B cell (primary cell): ENCODE measurements around the gene RPSA. TPM values are rescaled to one million over a fixed set of nuclear protein-coding genes. Genes with fewer than 3 reads are reported as not detected.
"Not testable (repeated sequence)": the region's sequence is repeated elsewhere in the genome, so short reads cannot be mapped to it uniquely, and the experiment has no call there.

Experiments used
- ATAC-seq: fragments of 200-7000 bp; cut with Tn5 transposase; one replicate; pipeline ENCODE4 v1.10.0; 2021; ENCODE audit warnings: low read depth, mild to moderate bottlenecking, moderate number of reproducible peaks, moderate library complexity
- CTCF ChIA-PET: fragments of 350-600 bp; sonication (Branson Sonifier 250); formaldehyde crosslinking; loops from one replicate; lab custom pipeline; 2021; ENCODE audit warnings: antibody characterized with exemption, inconsistent platforms; lab: Charles Lee
- POLR2A ChIA-PET: fragments of 350-600 bp; sonication (Branson Sonifier 250); formaldehyde crosslinking; loops from one replicate; lab custom pipeline; 2021; ENCODE audit warnings: antibody characterized with exemption; lab: Charles Lee
- DNase-seq: peaks from one replicate; pipeline ENCODE4 v3.0.0; 2013
- H2AFZ ChIP-seq: 2 replicates; pipeline ENCODE4 v1.6.1; 2012; ENCODE audit warnings: mild to moderate bottlenecking, low read depth, low read length; ENCODE audit not compliant: insufficient read depth, poor library complexity, severe bottlenecking
- H3K27ac ChIP-seq, 2 donors: 1 replicate in 1 of 2; 2 replicates in 1 of 2; pipeline ENCODE4 v1.5.1; 2012 to 2013; ENCODE audit warnings: low read length in 2 of 2, mild to moderate bottlenecking in 2 of 2, moderate library complexity in 1 of 2
- H3K27me3 ChIP-seq, 4 experiments: fragments of 200-600 bp in 1 of 4; sonication (generic) in 1 of 4; replicated peaks in 1 of 4; 1 replicate in 2 of 4; 2 replicates in 2 of 4; pipeline versions ENCODE4 v1.6.1 to v1.7.0; 2013 to 2016; ENCODE audit warnings: low read length in 3 of 4, mild to moderate bottlenecking in 2 of 4, mixed read lengths in 1 of 4, moderate library complexity in 1 of 4; ENCODE audit not compliant: insufficient read depth in 4 of 4, control insufficient read depth in 3 of 4; ENCODE audit errors: control extremely low read depth in 1 of 4
- H3K36me3 ChIP-seq, 2 experiments: replicated peaks in 1 of 2; 1 replicate in 1 of 2; 2 replicates in 1 of 2; pipeline versions ENCODE4 v1.6.1 to v1.7.1; 2013; ENCODE audit warnings: low read length in 1 of 2; ENCODE audit not compliant: insufficient read depth in 2 of 2, control insufficient read depth in 1 of 2; ENCODE audit errors: control extremely low read depth in 1 of 2, extremely low read depth in 1 of 2
- H3K4me1 ChIP-seq, 2 donors: fragments of 200-600 bp in 1 of 2; sonication (generic) in 1 of 2; 1 replicate in 1 of 2; 2 replicates in 1 of 2; pipeline versions ENCODE4 v1.5.1 to v1.6.1; 2013 to 2017; ENCODE audit warnings: low read length in 2 of 2; ENCODE audit not compliant: control insufficient read depth in 2 of 2, insufficient read depth in 2 of 2
- H3K4me2 ChIP-seq: replicated peaks from 2 replicates; pipeline ENCODE3; 2012; ENCODE audit warnings: mild to moderate bottlenecking, low read depth, low read length; ENCODE audit not compliant: poor library complexity, severe bottlenecking
- H3K4me3 ChIP-seq, 5 experiments: fragments of 200-600 bp in 1 of 5; sonication (generic) in 1 of 5; 1 replicate in 3 of 5; 2 replicates in 2 of 5; pipeline versions ENCODE4 v1.5.1 to v1.7.0; 2011 to 2016; ENCODE audit warnings: low read length in 4 of 5, mild to moderate bottlenecking in 4 of 5, low read depth in 2 of 5, control low read depth in 1 of 5, moderate library complexity in 1 of 5; ENCODE audit not compliant: insufficient read depth in 1 of 5; ENCODE audit errors: control extremely low read depth in 1 of 5, extremely low read depth in 1 of 5
- H3K79me2 ChIP-seq: fragments of 200-600 bp; sonication (generic); one replicate; pipeline ENCODE4 v1.6.0; 2016; ENCODE audit warnings: low read length; ENCODE audit not compliant: control insufficient read depth, insufficient read depth
- H3K9ac ChIP-seq: fragments of 200-600 bp; sonication (generic); 2 replicates; pipeline ENCODE4 v1.6.1; 2017; ENCODE audit warnings: mild to moderate bottlenecking, low read length, moderate library complexity
- H3K9me3 ChIP-seq, 3 donors: one replicate each; pipeline versions ENCODE4 v1.6.1 to v1.7.1; 2013; ENCODE audit warnings: low read length in 2 of 3; ENCODE audit not compliant: control insufficient read depth in 2 of 3, insufficient read depth in 1 of 3; ENCODE audit errors: control extremely low read depth in 1 of 3
- H4K20me1 ChIP-seq: 2 replicates; pipeline ENCODE4 v1.6.0; 2012; ENCODE audit warnings: mild to moderate bottlenecking, low read length; ENCODE audit not compliant: insufficient read depth, control insufficient read depth, poor library complexity, severe bottlenecking
- H3K27ac Mint-ChIP-seq: one replicate; pipeline ENCODE4 v1.8.0; 2021; ENCODE audit warnings: mixed read lengths
- H3K27me3 Mint-ChIP-seq: one replicate; pipeline ENCODE4 v1.8.0; 2021; ENCODE audit warnings: mixed read lengths
- H3K4me1 Mint-ChIP-seq: one replicate; pipeline ENCODE4 v1.8.0; 2021; ENCODE audit warnings: mixed read lengths
- H3K4me3 Mint-ChIP-seq: one replicate; pipeline ENCODE4 v1.8.0; 2021; ENCODE audit warnings: mixed read lengths
- H3K9me3 Mint-ChIP-seq: one replicate; pipeline ENCODE4 v1.8.0; 2022; ENCODE audit warnings: mixed read lengths; ENCODE audit not compliant: insufficient read depth
- CTCF ChIP-seq: fragments of 200-600 bp; IDR thresholded peaks from one replicate; pipeline ENCODE4 v1.8.0; 2022; ENCODE audit warnings: antibody characterized with exemption, mild to moderate bottlenecking
- EZH2 ChIP-seq: IDR thresholded peaks from 2 replicates; pipeline ENCODE4 v1.6.1; 2012; ENCODE audit warnings: borderline replicate concordance, low read depth, mild to moderate bottlenecking, moderate library complexity, low read length; ENCODE audit not compliant: insufficient read depth, poor library complexity, severe bottlenecking
- WGBS: methylation state at CpG from one replicate; pipeline ENCODE4 v1.1.5; 2013; ENCODE audit warnings: missing lambda C conversion rate; ENCODE audit not compliant: insufficient coverage; 5-methylcytosine and 5-hydroxymethylcytosine counted together
- intact Hi-C: fragments of 100-400 bp; cut with micrococcal nuclease; formaldehyde crosslinking; loops from one replicate; pipeline ENCODE4 v1.10.0; 2022
- polyA plus RNA-seq: library from polyadenylated mRNA; depleted of rRNA; stranded (reverse); fragments of >200 nt; gene quantifications from 2 replicates; pipeline ENCODE4 v1.2.3, GENCODE V29; 2012
- total RNA-seq, 2 donors: library from RNA; stranded (reverse); fragments of 120-200 nt in 1 of 2; gene quantifications; 1 replicate in 1 of 2; 2 replicates in 1 of 2; pipeline versions ENCODE4 v1.2.3 to v1.2.4, GENCODE V29; 2013 to 2022

Gene RPSA
- total and polyA plus RNA-seq, 2 donors (not counting 1 experiment from before 2014, with no cell fraction given) = 1,460 to 2,522 TPM

- Histone ChIP-seq H3K27me3 (no peaks in the 10 kb centered on the region), H3K4me2 (no peak overlapping the region), H3K4me3 (no peak overlapping the region), H3K79me2 (no peaks in the 10 kb centered on the region), H4K20me1 (peaks cover 28% of the 10 kb centered on the region), H3K36me3 (peaks cover 1 to 38% of the 10 kb centered on the region in 2 experiments), H2AFZ (no peak overlapping the region), H3K9ac (no peak overlapping the region), H3K27ac (no peak overlapping the region), H3K9me3 (no peaks in the 10 kb centered on the region), H3K4me1 (peaks cover 0 to 2% of the 10 kb centered on the region in 2 donors)
- Mint-ChIP-seq H3K27me3 (no peaks in the 10 kb centered on the region), H3K4me3 (no peak overlapping the region), H3K9me3 (no peaks in the 10 kb centered on the region), H3K4me1 (peaks cover 19% of the 10 kb centered on the region), H3K27ac (no peak overlapping the region)
- ChIA-PET CTCF (interaction anchor here (1.1 kb wide), 1 partner anchor 28 kb away, joined by 3 read pairs; no protein-coding TSS in a partner anchor), POLR2A (no interaction called here)
- DNase-seq = no peak
- intact Hi-C loops = no loop called here
- ATAC-seq = no peak
- TF ChIP-seq EZH2 = no peak
- no peak for TF ChIP-seq CTCF
- 100% methylated on average over 1 of the region's 1 CpG for WGBS
Observed at GRCh38 chr3:39415983-39416382, 9.5 kb downstream of the RPSA start.

- POLR2A ChIA-PET = not testable (repeated sequence)
Observed at GRCh38 chr3:39416998-39417397, 10.5 kb downstream of the RPSA start.

GRCh38 chr3:39418556-39419225 is 12.2 kb downstream of the RPSA start:
- H3K27ac Mint-ChIP-seq, H2AFZ ChIP-seq, H4K20me1 ChIP-seq, intact Hi-C loops, H3K9me3 ChIP-seq, ATAC-seq, H3K4me1 ChIP-seq, H3K79me2 ChIP-seq, H3K27ac ChIP-seq, DNase-seq, H3K27me3 ChIP-seq, H3K27me3 Mint-ChIP-seq, H3K9ac ChIP-seq, H3K4me3 Mint-ChIP-seq, H3K9me3 Mint-ChIP-seq, H3K4me2 ChIP-seq, POLR2A ChIA-PET, H3K4me3 ChIP-seq, CTCF ChIA-PET: not testable (repeated sequence)
- no CpG with 5 or more reads among the region's 14 CpGs for WGBS
- peaks cover 12% of the 10 kb centered on the region for H3K4me1 Mint-ChIP-seq
- peaks cover 1 to 12% of the 10 kb centered on the region in 2 experiments for H3K36me3 ChIP-seq

More at GRCh38 chr3:39416998-39417397, 10.5 kb downstream of the RPSA start:
- H3K4me1 ChIP-seq, DNase-seq, H3K27me3 ChIP-seq, H3K4me2 ChIP-seq, intact Hi-C loops, H2AFZ ChIP-seq, H3K27me3 Mint-ChIP-seq, H3K4me3 ChIP-seq, ATAC-seq, H3K79me2 ChIP-seq, H3K27ac Mint-ChIP-seq, H3K27ac ChIP-seq, H3K4me3 Mint-ChIP-seq, H3K9me3 Mint-ChIP-seq, H3K9me3 ChIP-seq, H3K9ac ChIP-seq: not testable (repeated sequence)
- peaks cover 17% of the 10 kb centered on the region for H4K20me1 ChIP-seq
- H3K4me1 Mint-ChIP-seq = peaks cover 12% of the 10 kb centered on the region
- peaks cover 1 to 28% of the 10 kb centered on the region in 2 experiments for H3K36me3 ChIP-seq
- CTCF ChIA-PET = interaction anchor here (0.7 to 1.2 kb wide), 2 partner anchors 9 to 39 kb away, joined by 3 to 5 read pairs; no protein-coding TSS in a partner anchor
- WGBS = no CpG with 5 or more reads among the region's 3 CpGs
